Adrenal gland (tissue), 5 donors: Measurements from ENCODE around the gene B4GALNT2.

Experiments used
- POLR2A ChIP-seq, 2 donors: fragments of 450-650 bp; IDR thresholded peaks; one replicate each; pipeline ENCODE4 v1.6.1; 2017; ENCODE audit warnings: antibody characterized with exemption in 2 of 2, mild to moderate bottlenecking in 2 of 2, moderate library complexity in 1 of 2
- TF ChIP-seq, protein P1 (sequence below), 6 experiments: fragments of 450-650 bp in 4 of 6; fragments of 200-600 bp in 2 of 6; sonication (generic) in 1 of 6; IDR thresholded peaks; 1 replicate in 5 of 6; 2 replicates in 1 of 6; pipeline versions ENCODE4 v1.5.1 to v1.8.0; 2016 to 2021; ENCODE audit warnings: antibody characterized with exemption in 6 of 6, mild to moderate bottlenecking in 2 of 6, moderate library complexity in 1 of 6
- donor health status: DM: no; HTN: no; CAD: no.

DNA sequence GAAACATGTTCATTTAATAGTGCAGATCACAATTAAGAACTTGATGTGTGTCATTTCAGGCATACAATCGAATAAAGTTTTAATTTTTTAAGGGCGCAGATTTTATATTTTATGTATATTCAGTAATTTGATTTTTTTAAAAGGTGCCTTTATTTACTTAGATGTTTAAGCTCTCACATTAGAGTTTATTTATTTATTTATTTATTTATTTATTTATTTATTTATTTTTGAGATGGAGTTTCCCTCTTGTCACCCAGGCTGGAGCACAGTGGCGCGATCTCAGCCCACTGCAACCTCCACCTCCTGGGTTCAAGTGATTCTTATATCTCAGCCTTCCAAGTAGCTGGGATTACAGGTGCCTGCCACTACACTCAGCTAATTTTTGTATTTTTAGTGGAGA lies 3.8 kb downstream of the B4GALNT2 start:
- no peak for TF ChIP-seq POLR2A (IDR thresholded peaks at IDR 0.05)
- TF ChIP-seq, protein P1, sequence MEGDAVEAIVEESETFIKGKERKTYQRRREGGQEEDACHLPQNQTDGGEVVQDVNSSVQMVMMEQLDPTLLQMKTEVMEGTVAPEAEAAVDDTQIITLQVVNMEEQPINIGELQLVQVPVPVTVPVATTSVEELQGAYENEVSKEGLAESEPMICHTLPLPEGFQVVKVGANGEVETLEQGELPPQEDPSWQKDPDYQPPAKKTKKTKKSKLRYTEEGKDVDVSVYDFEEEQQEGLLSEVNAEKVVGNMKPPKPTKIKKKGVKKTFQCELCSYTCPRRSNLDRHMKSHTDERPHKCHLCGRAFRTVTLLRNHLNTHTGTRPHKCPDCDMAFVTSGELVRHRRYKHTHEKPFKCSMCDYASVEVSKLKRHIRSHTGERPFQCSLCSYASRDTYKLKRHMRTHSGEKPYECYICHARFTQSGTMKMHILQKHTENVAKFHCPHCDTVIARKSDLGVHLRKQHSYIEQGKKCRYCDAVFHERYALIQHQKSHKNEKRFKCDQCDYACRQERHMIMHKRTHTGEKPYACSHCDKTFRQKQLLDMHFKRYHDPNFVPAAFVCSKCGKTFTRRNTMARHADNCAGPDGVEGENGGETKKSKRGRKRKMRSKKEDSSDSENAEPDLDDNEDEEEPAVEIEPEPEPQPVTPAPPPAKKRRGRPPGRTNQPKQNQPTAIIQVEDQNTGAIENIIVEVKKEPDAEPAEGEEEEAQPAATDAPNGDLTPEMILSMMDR (IDR thresholded peaks at IDR 0.05): no peak
